ENCODE measurements around the gene ANKRD13D.

Gene ANKRD13D

GRCh38 chr11:67351275-67352005, 62.3 kb downstream of the ANKRD13D start:
- Mint-ChIP-seq H3K4me3 (peak overlapping the region; percentile 34), H3K4me1 (ENCODE audit: low read depth) (peaks cover 70% of the 10 kb centered on the region), H3K27ac (peak overlapping the region; percentile 70), H3K27me3 (no peaks in the 10 kb centered on the region), H3K36me3 (ENCODE audit: low read depth) (no peaks in the 10 kb centered on the region), H3K9me3 (no peaks in the 10 kb centered on the region)

Measured in stimulated activated naive CD8-positive, alpha-beta T cell treated with anti-CD3 and anti-CD28 coated beads, Interleukin-15, Interleukin-2, amounts not matched to agents 100 ng/mL and 50 ng/mL, for 24 hours (primary cell).